MM.1S (cell line): ENCODE measurements around the gene CRNN.

Experiments
- DNase-seq: peaks from one replicate; pipeline ENCODE4 v3.0.0-alpha.2; 2015
- H2AFZ ChIP-seq: fragments of 300-600 bp; sonication (generic); 2 replicates; pipeline ENCODE4 v1.6.0; 2016; ENCODE audit warnings: antibody characterized with exemption, low read length
- H3F3A ChIP-seq: fragments of 300-600 bp; sonication (generic); 2 replicates; pipeline ENCODE4 v1.6.1; 2016; ENCODE audit warnings: mild to moderate bottlenecking, antibody characterized with exemption, low read length, moderate library complexity, mixed read lengths; ENCODE audit not compliant: insufficient read depth
- H3K27ac ChIP-seq: fragments of 300-600 bp; sonication (generic); 2 replicates; pipeline ENCODE4 v1.5.1; 2016; ENCODE audit warnings: mild to moderate bottlenecking, low read length
- H3K27me3 ChIP-seq: fragments of 300-600 bp; sonication (generic); replicated peaks from 2 replicates; pipeline ENCODE4 v1.6.0; 2016; ENCODE audit warnings: low read length; ENCODE audit not compliant: insufficient read depth
- H3K36me3 ChIP-seq: fragments of 300-600 bp; sonication (generic); replicated peaks from 2 replicates; pipeline ENCODE4 v1.6.1; 2016; ENCODE audit warnings: mild to moderate bottlenecking, low read length, mixed read lengths; ENCODE audit not compliant: insufficient read depth
- H3K4me1 ChIP-seq: fragments of 300-600 bp; sonication (generic); 2 replicates; pipeline ENCODE4 v1.6.1; 2016; ENCODE audit warnings: low read length, mixed read lengths
- H3K4me2 ChIP-seq: fragments of 300-600 bp; sonication (generic); 2 replicates; pipeline ENCODE4 v1.6.0; 2016; ENCODE audit warnings: low read depth, low read length
- H3K4me3 ChIP-seq: fragments of 300-600 bp; sonication (generic); 2 replicates; pipeline ENCODE4 v1.5.1; 2016; ENCODE audit warnings: low read length, mixed read lengths
- H3K79me2 ChIP-seq: fragments of 300-600 bp; sonication (generic); 2 replicates; pipeline ENCODE4 v1.6.1; 2016; ENCODE audit warnings: mixed run types, low read length, mixed read lengths
- H3K9ac ChIP-seq: fragments of 300-600 bp; sonication (generic); 2 replicates; pipeline ENCODE4 v1.6.1; 2016; ENCODE audit warnings: low read length, mixed read lengths
- H3K9me2 ChIP-seq: fragments of 300-600 bp; sonication (generic); replicated peaks from 2 replicates; pipeline ENCODE4 v1.6.1; 2016; ENCODE audit warnings: mild to moderate bottlenecking, low read length, mixed read lengths; ENCODE audit not compliant: insufficient read depth
- H3K9me3 ChIP-seq: fragments of 300-600 bp; sonication (generic); replicated peaks from 2 replicates; pipeline ENCODE4 v1.6.1; 2016; ENCODE audit warnings: mild to moderate bottlenecking, low read length, mixed read lengths; ENCODE audit not compliant: insufficient read depth
- H4K20me1 ChIP-seq: fragments of 300-600 bp; sonication (generic); 2 replicates; pipeline ENCODE4 v1.6.1; 2016; ENCODE audit warnings: mild to moderate bottlenecking, low read length, moderate library complexity, mixed read lengths; ENCODE audit not compliant: insufficient read depth
- CTCF ChIP-seq: fragments of 300-600 bp; sonication (generic); IDR thresholded peaks from 2 replicates; pipeline ENCODE4 v1.5.1; 2016; ENCODE audit warnings: antibody characterized with exemption, low read length, mixed read lengths
- EZH2 ChIP-seq: fragments of 300-600 bp; sonication (generic); optimal IDR thresholded peaks from 2 replicates; pipeline ENCODE3; 2017; ENCODE audit warnings: low read depth, mild to moderate bottlenecking, antibody characterized with exemption, low read length, mixed read lengths
- EZH2phosphoT487 ChIP-seq: fragments of 300-600 bp; sonication (generic); IDR thresholded peaks from 2 replicates; pipeline ENCODE4 v1.6.1; 2018; ENCODE audit warnings: antibody characterized with exemption, low read length

Gene CRNN

GRCh38 chr1:152441756-152442155 lies 27.7 kb upstream of the CRNN start:
- H3K27ac ChIP-seq, result no peak overlapping the region

GRCh38 chr1:152440635-152441471 lies 26.8 kb upstream of the CRNN start:
- Histone ChIP-seq H3K36me3 (no peaks in the 10 kb centered on the region), H3K9ac (no peak overlapping the region), H3K9me3 (no peaks in the 10 kb centered on the region), H3K27me3 (no peaks in the 10 kb centered on the region), H2AFZ (peak overlapping the region; percentile 32), H3K79me2 (no peaks in the 10 kb centered on the region), H3K4me1 (peaks cover 9% of the 10 kb centered on the region; the same call in 1 of the 2 replicates), H3K4me2 (peak overlapping the region; percentile 1; the same call in 1 of the 2 replicates), H3K9me2 (no peaks in the 10 kb centered on the region), H3K4me3 (no peak overlapping the region), H3K27ac (no peak overlapping the region), H3F3A (no peaks in the 10 kb centered on the region), H4K20me1 (no peaks in the 10 kb centered on the region)
- TF ChIP-seq CTCF, result peak; percentile 99
- no peak for TF ChIP-seq EZH2phosphoT487
- peak; percentile 94 for DNase-seq

More at GRCh38 chr1:152441756-152442155, 27.7 kb upstream of the CRNN start:
- TF ChIP-seq CTCF, result no peak
- no peak for TF ChIP-seq EZH2phosphoT487
- no peak for TF ChIP-seq EZH2
- Histone ChIP-seq H3K9ac (no peak overlapping the region), H4K20me1 (no peaks in the 10 kb centered on the region), H3F3A (no peaks in the 10 kb centered on the region), H3K9me3 (no peaks in the 10 kb centered on the region), H3K27me3 (no peaks in the 10 kb centered on the region; the same call in 1 of the 2 replicates), H3K79me2 (no peaks in the 10 kb centered on the region), H2AFZ (no peak overlapping the region), H3K9me2 (no peaks in the 10 kb centered on the region), H3K4me2 (no peak overlapping the region), H3K4me1 (peaks cover 9% of the 10 kb centered on the region; the same call in 1 of the 2 replicates), H3K4me3 (no peak overlapping the region), H3K36me3 (no peaks in the 10 kb centered on the region)
- DNase-seq, result no peak

GRCh38 chr1:152436593-152437496 lies 22.8 kb upstream of the CRNN start:
- Histone ChIP-seq H3K4me2 (no peak overlapping the region), H3F3A (no peaks in the 10 kb centered on the region), H2AFZ (no peak overlapping the region), H3K27me3 (no peaks in the 10 kb centered on the region), H3K9ac (no peak overlapping the region), H3K27ac (no peak overlapping the region), H3K4me1 (peaks cover 9% of the 10 kb centered on the region; the same call in 1 of the 2 replicates), H3K9me3 (no peaks in the 10 kb centered on the region), H3K36me3 (no peaks in the 10 kb centered on the region), H3K4me3 (no peak overlapping the region), H4K20me1 (no peaks in the 10 kb centered on the region), H3K79me2 (no peaks in the 10 kb centered on the region), H3K9me2 (no peaks in the 10 kb centered on the region)
- TF ChIP-seq CTCF (no peak), EZH2 (no peak), EZH2phosphoT487 (no peak)
- DNase-seq, result no peak
